Heart right ventricle (tissue), 16 donors: Measurements from ENCODE around the gene LARP7. TPM values are rescaled to one million over a fixed set of nuclear protein-coding genes. Genes with fewer than 3 reads are reported as not detected.
"Not testable (repeated sequence)": the region's sequence is repeated elsewhere in the genome, so short reads cannot be mapped to it uniquely, and the experiment has no call there.

Source experiments
- ATAC-seq, 8 donors: fragments of 200-7000 bp; cut with Tn5 transposase; one replicate each; pipeline ENCODE4 v1.9.1; 2020; ENCODE audit warnings: mild to moderate bottlenecking in 8 of 8, moderate library complexity in 8 of 8, moderate number of reproducible peaks in 1 of 8
- DNase-seq, 2 donors: peaks; one replicate each; pipeline ENCODE4 v3.0.0-alpha.2; 2020
- H3K27ac ChIP-seq, 10 donors: fragments of 200-600 bp; sonication (generic) in 2 of 10; one replicate each; pipeline versions ENCODE4 v1.5.0 to v1.8.0; 2020 to 2022; ENCODE audit warnings: mild to moderate bottlenecking in 3 of 10
- H3K27me3 ChIP-seq, 7 donors: fragments of 200-600 bp; one replicate each; pipeline ENCODE4 v1.8.0; 2021 to 2022; ENCODE audit warnings: mild to moderate bottlenecking in 2 of 7
- H3K36me3 ChIP-seq, 9 donors: fragments of 200-600 bp; sonication (generic) in 1 of 9; one replicate each; pipeline versions ENCODE4 v1.5.0 to v1.8.0; 2020 to 2022; ENCODE audit warnings: mild to moderate bottlenecking in 2 of 9
- H3K4me1 ChIP-seq, 9 donors: fragments of 200-600 bp; sonication (generic) in 1 of 9; one replicate each; pipeline versions ENCODE4 v1.5.0 to v1.8.0; 2020 to 2022; ENCODE audit warnings: mild to moderate bottlenecking in 4 of 9
- H3K4me3 ChIP-seq, 10 donors: fragments of 200-600 bp; sonication (generic) in 2 of 10; one replicate each; pipeline versions ENCODE4 v1.5.0 to v1.8.0; 2020 to 2022; ENCODE audit warnings: mild to moderate bottlenecking in 7 of 10, moderate library complexity in 2 of 10
- H3K9me3 ChIP-seq, 11 donors: fragments of 200-600 bp in 10 of 11; sonication (generic) in 2 of 11; one replicate each; pipeline versions ENCODE4 v1.5.0 to v1.8.0; 2013 to 2022; ENCODE audit warnings: mild to moderate bottlenecking in 2 of 11, control low read depth in 1 of 11, moderate library complexity in 1 of 11
- WGBS, 2 donors: extraction: QIAGEN DNeasy Blood & Tissue Kit; methylation state at CpG; one replicate each; pipeline ENCODE4 v1.1.7; 2013; ENCODE audit warnings: inconsistent platforms in 1 of 2; 5-methylcytosine and 5-hydroxymethylcytosine counted together
- intact Hi-C, 10 donors: fragments of 100-400 bp; cut with DNase I; formaldehyde crosslinking; loops; one replicate each; pipeline versions ENCODE4 v1.11.1 to v1.14.2; 2022
- polyA plus RNA-seq, 2 donors: library from polyadenylated mRNA; stranded (reverse); fragments of 200-250 nt; gene quantifications; one replicate each; pipeline ENCODE4 v1.2.3, GENCODE V29; 2013
- total RNA-seq, 10 donors: library from RNA; stranded (reverse); fragmentation: NEBNext Ultra II Directional in 3 of 10; extraction: Animal tissue kit (Norgen Biotek cat#: 25700) in 3 of 10; gene quantifications; one replicate each; pipeline versions ENCODE4 v1.2.1 to v1.2.4, GENCODE V29; 2021 to 2023
- TF ChIP-seq, protein P1 (sequence below), 9 donors: fragments of 200-600 bp; sonication (generic) in 2 of 9; IDR thresholded peaks; one replicate each; pipeline versions ENCODE4 v1.5.0 to v1.8.0; 2021 to 2022; ENCODE audit warnings: antibody characterized with exemption in 9 of 9, mild to moderate bottlenecking in 5 of 9, moderate library complexity in 1 of 9
- donor health status: Arrhythmogenic right ventricular cardiomyopathy.
- donor health status: ischemic (EF 13 %, LVEDD 7.1; RV severe dilation, severe dysfunction).
- donor health status: healthy with polysubstance abuse.
- donor health status: DM: no; HTN: yes; CAD: no.
- donor health status: DM: no; HTN: no; CAD: no.
- donor health status: ischemic (EF 25% LVEDD 6.9; RV normal size, moderate dysfunction).
- donor health status: ischemic (EF 25% LVEDD 5.7; RV mildly dilated, moderate dysfunction).
- donor health status: healthy.
- donor health status: DM: yes; HTN: yes; CAD: no.
- donor health status: Ischemic cardiomyopathy.
- donor health status: ischemic (EF 35%, LVEDD 5.7; RV mildly dilated, moderate dysfunction).
- donor health status: nonischemic (EF 11% LVEDD 7.7; RV severe dilation, severe dysfunction).
- donor health status: DM: yes; HTN: yes; CAD: no.
- donor health status: PGD.
- donor health status: ischemic (EF 29% LVEDD 5.4; RV normal size, mild dysfunction).
- donor health status: nonischemic (EF 23%, LVEDD 6.1; RV moderate dilation, normal function).

LARP7 gene
- total and polyA plus RNA-seq, 12 donors, result 39.1 to 80.3 (median 49.9) TPM

DNA sequence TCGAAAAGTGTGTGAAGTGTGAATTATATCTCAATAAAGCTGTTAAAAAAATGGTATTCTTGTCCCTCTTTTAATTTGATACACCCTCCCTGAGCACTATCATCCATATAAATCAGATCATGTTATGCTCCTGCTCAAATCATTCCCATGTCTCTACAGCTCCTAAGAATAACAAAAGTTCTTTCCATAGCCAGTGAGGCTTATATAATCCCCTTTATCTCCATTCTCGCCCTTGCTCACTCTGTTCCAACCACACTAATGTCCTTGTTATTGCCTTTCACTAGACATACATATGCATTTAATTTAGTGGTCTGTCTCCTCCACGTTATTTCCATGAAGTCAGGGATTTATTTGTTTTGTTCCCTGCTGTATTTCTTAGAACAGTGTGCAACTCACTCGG, 10.7 kb upstream of the LARP7 start:
- ATAC-seq (peak in 3 of 8 donors; percentile 13 to 63 (median 49)), DNase-seq (no peak)
- intact Hi-C loops, result no loop called here
- Histone ChIP-seq H3K9me3 (peaks cover 0 to 4% (median 0%) of the 10 kb centered on the region in 11 donors), H3K27ac (no peak overlapping the region), H3K4me1 (no peaks in the 10 kb centered on the region), H3K4me3 (no peak overlapping the region), H3K36me3 (peaks cover 0 to 41% (median 0%) of the 10 kb centered on the region in 9 donors), H3K27me3 (no peaks in the 10 kb centered on the region)
- WGBS, 2 donors, result 83 to 86% methylated on average over 4 of the region's 4 CpGs
- TF ChIP-seq, protein P1, sequence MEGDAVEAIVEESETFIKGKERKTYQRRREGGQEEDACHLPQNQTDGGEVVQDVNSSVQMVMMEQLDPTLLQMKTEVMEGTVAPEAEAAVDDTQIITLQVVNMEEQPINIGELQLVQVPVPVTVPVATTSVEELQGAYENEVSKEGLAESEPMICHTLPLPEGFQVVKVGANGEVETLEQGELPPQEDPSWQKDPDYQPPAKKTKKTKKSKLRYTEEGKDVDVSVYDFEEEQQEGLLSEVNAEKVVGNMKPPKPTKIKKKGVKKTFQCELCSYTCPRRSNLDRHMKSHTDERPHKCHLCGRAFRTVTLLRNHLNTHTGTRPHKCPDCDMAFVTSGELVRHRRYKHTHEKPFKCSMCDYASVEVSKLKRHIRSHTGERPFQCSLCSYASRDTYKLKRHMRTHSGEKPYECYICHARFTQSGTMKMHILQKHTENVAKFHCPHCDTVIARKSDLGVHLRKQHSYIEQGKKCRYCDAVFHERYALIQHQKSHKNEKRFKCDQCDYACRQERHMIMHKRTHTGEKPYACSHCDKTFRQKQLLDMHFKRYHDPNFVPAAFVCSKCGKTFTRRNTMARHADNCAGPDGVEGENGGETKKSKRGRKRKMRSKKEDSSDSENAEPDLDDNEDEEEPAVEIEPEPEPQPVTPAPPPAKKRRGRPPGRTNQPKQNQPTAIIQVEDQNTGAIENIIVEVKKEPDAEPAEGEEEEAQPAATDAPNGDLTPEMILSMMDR (IDR thresholded peaks at IDR 0.05), result no peak

DNA sequence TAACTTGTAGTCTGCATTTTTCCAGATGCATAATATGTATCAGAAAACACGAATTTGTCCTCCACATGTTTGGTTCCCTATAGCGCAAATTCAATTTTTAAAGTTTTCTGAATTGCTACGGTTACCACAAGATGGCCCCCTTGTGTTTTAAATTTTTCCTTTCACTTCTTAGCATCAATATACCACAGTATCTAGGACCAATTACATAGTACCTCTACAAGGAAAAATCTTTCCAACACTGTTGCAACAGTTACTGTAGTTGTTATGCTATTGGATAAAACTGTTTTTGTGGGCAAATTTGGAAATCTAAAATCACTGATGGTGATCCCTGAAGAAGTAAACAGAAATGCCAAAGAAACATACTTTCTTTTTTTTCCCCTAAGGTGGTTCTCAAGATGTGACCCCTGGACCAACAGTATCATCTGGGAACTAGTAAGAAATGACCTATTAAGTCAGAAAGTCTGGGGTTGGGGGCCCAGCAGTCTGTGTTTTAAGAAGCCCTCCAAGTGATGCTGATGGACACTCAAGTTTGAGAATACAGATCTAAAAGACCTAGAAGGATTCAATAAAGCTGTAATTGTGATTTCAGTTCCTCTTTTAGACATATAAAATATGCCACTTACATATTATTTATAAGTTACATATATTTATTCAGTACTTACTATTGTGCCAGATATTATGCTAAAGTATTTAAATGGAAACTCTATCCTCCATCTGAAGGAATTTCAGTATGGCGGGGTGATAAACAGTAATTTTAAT, 3.3 kb upstream of the LARP7 start:
- DNase-seq (no peak), ATAC-seq (no peak)
- Histone ChIP-seq H3K36me3 (peaks cover 0 to 28% (median 0%) of the 10 kb centered on the region in 9 donors), H3K4me1 (peaks cover 0 to 30% (median 20%) of the 10 kb centered on the region in 9 donors), H3K9me3 (no peaks in the 10 kb centered on the region), H3K27me3 (no peaks in the 10 kb centered on the region), H3K27ac (no peak overlapping the region), H3K4me3 (no peak overlapping the region)
- 35 to 36% methylated on average over 4 of the region's 4 CpGs for WGBS, 2 donors
- intact Hi-C loops, result loop anchor here (1.0 to 10.0 kb wide), 11 partner anchors 129 to 461 kb away; no protein-coding TSS in a partner anchor
- TF ChIP-seq, protein P1 (IDR thresholded peaks at IDR 0.05), result peak; percentile 5 to 67 (median 54)

DNA sequence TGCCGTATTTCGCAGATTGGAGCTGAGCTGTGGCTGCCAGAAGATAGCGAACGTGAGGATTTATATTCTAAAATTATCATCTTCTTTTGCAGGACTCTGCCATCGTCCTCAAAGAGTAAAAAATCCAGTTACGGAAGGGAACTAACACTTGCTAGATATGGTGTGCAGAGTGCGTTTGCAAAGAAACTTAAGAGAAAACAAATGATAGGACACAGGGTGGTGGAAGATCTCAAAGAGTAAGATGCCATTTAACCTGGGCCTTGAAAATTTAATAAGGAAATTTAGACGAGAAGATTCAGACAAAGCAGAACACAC, 566 bp downstream of the LARP7 start:
- ATAC-seq, result peak in 5 of 8 donors; percentile 0 to 5 (median 4)
- H3K36me3 ChIP-seq, result peaks cover 0 to 20% (median 0%) of the 10 kb centered on the region in 9 donors
- 0 to 1% methylated on average over 8 of the region's 8 CpGs for WGBS, 2 donors
- H3K27ac ChIP-seq, result peak overlapping the region; percentile 87 to 98 (median 95)
- no peaks in the 10 kb centered on the region for H3K27me3 ChIP-seq
- H3K4me1 ChIP-seq, result peaks cover 0 to 61% (median 26%) of the 10 kb centered on the region in 9 donors
- no peak for DNase-seq
- no peaks in the 10 kb centered on the region for H3K9me3 ChIP-seq
- intact Hi-C loops, result loop anchor here in 8 of 10 donors (2.0 to 10.0 kb wide), 7 partner anchors 125 to 457 kb away; no protein-coding TSS in a partner anchor
- peak overlapping the region; percentile 66 to 76 (median 73) for H3K4me3 ChIP-seq
- TF ChIP-seq, protein P1 (IDR thresholded peaks at IDR 0.05), result peak in 1 of 9 donors; percentile 9

DNA sequence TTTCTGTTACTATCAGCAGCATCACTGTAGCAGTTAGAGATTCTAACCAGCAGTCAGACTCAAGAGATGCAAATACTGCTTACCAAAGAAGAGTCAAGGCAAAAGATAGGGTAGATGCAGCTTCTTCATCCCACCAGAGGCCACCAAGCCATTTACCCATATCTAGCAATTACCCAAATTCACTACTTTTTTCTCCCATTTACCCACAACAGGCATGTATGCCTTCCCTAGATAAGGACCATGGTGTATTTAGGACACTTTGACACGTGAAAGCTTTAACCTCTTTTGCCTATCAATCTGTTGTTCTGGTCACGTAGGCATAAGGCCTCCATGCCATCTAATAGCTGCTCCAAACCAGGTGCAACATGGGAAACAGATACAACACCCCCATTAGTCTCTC, 5.6 kb downstream of the LARP7 start:
- H3K27me3 ChIP-seq, result no peaks in the 10 kb centered on the region
- H3K4me3 ChIP-seq, result no peak overlapping the region
- H3K4me1 ChIP-seq, result peaks cover 0 to 49% (median 20%) of the 10 kb centered on the region in 9 donors
- no peak for ATAC-seq
- intact Hi-C loops, result no loop called here
- no peak for DNase-seq
- 71 to 76% methylated on average over 2 of the region's 2 CpGs for WGBS, 2 donors
- TF ChIP-seq, protein P1 (IDR thresholded peaks at IDR 0.05), result no peak
- H3K36me3 ChIP-seq, result peaks cover 0 to 58% (median 24%) of the 10 kb centered on the region in 9 donors
- H3K27ac ChIP-seq, result no peak overlapping the region
- H3K9me3 ChIP-seq, result no peaks in the 10 kb centered on the region

DNA sequence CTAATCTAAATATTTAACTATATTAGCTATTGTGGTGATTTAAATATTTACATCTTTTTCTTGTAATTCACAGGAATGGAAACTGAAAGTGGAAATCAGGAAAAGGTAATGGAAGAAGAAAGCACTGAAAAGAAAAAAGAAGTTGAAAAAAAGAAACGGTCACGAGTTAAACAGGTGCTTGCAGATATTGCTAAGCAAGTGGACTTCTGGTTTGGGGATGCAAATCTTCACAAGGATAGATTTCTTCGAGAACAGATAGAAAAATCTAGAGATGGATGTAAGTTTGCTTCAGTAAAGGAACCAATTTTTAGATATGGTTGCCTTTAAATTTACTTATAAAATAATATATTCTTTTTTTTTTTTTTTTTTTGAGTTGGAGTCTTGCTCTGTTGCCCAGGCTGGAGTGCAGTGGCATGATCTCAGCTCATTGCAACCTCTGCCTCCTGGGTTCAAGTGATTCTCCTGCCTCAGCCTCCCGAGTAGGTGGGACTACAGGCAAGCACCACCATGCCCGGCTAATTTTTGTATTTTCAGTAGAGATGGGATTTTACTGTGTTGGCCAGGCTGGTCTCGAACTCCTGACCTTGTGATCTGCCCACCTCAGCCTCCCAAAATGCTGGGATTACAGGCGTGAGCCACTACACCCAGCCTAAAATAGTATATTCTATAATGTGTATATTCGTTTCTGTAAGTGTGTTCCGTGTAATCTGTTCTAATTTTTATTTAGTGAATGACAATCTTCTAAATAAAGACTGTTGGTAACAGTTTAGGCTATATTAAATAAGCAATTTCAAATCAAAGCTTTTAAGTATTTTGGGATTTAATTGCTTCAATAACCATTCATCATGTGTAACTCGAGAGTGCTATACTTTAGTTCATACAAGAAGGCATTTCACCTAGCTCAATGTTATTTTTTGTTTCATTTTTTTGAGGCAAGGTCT, 7.9 kb downstream of the LARP7 start:
- DNase-seq, intact Hi-C loops, H3K27me3 ChIP-seq, H3K4me3 ChIP-seq, H3K9me3 ChIP-seq, ATAC-seq, H3K27ac ChIP-seq: not testable (repeated sequence)
- H3K4me1 ChIP-seq, result peaks cover 0 to 27% (median 9%) of the 10 kb centered on the region in 9 donors
- peaks cover 0 to 81% (median 40%) of the 10 kb centered on the region in 9 donors for H3K36me3 ChIP-seq
- 88 to 90% methylated on average over 10 of the region's 10 CpGs for WGBS, 2 donors
